C4-2B (cell line): ENCODE results near the gene DET1.

Source experiments
- CTCF ChIP-seq: fragments of 450-650 bp; conservative IDR thresholded peaks from 2 replicates; pipeline ENCODE4 v1.5.1; 2017; ENCODE audit warnings: mild to moderate bottlenecking
- ZFX ChIP-seq: fragments of 450-650 bp; IDR thresholded peaks from 2 replicates; pipeline ENCODE4 v1.6.1; 2017

DNA sequence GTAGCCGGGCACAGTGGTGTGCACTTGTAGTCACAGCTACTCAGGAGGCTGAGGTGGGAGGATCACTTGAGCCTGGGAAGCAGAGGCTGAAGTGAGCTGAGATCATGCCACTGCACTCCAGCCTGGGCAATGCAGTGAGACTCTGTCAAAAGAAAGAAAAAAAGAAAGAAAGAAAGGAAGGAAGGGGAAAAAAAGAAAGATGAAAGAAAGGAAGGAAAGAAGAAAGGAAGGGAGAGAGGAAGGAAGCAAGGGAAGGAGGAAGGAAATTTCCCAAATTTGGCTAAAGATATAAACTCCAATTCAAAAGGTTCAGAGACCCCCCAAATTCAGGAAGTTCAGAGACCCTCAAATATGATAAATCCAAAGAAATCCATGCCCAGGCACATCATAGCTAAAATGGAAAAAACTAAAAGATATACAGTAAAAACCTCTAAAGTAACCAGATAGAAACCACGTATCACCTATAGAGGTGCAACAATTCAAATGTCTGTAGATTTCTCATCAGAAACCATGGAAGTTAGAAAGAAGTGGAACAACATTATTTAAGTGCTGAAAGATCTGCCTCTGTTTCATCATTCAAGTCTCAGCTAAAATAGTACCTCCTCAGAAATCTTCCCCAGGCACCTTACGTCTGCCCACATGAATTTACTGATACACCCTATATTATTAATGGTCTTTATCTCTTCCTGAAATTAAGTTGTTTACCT is 10.7 kb downstream of the DET1 start:
- no peak for TF ChIP-seq CTCF
- no peak for TF ChIP-seq ZFX
